ENCODE results near the gene ARTN. TPM values are rescaled to one million over a fixed set of nuclear protein-coding genes. Genes with fewer than 3 reads are reported as not detected.

Gene ARTN
- total RNA-seq, 2 donors from 2014 or later, result 4.1 to 5.4 TPM

DNA sequence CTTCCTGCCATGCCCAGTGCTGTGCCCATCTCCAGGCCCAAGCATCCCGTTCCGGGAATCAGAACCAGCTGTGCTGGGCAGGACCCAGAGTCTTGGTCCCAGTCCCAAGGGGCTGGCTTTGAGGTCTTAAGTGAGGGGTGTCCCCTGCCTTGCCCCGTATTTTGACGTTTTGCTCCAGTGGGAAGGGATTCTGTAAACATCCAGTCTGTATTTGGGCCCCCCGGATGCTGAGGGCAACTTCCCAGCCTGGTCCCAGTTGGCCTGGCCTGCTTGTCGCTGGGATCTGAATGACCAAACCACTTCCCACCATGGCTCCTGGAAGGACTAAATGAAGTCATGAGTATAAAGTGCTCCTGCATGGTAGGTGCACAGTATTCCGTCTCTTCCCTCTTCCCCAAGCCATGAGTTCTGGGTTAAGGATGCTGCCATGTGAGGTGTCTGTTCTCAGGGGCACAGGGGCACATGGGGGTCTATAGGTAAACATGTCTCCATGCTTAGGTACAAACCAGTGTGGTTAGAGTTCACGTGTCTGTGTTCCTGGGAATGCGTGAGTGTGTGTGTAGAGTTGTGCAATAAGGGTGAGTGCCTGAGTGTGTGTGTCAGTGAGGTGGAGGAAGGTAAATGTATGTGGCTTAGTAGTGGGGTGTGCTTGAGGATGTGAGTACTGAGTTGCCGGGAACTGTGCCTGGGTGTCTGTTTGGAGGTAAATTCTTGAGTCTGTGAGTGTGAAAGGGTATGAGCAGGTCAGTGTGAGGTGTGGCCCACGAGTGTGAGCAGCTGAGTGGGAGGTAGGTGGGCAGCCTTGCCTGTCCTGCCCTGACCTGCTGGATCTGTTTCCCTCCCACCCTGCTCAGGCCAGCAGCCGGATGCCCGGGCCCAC lies 46.9 kb downstream of the ARTN start:
- Histone ChIP-seq H3K27ac (peak overlapping the region in 1 of 2 donors; percentile 50), H3K27me3 (replicated peaks; ENCODE audit: insufficient read depth) (no peaks in the 10 kb centered on the region), H3K4me1 (replicated peaks) (peaks cover 30% of the 10 kb centered on the region), H3K4me3 (peak overlapping the region; percentile 65 to 68), H3K9me3 (no peaks in the 10 kb centered on the region), H3K36me3 (peaks cover 0 to 9% of the 10 kb centered on the region in 2 donors)
- WGBS, result 57% methylated on average over 13 of the region's 13 CpGs
- intact Hi-C loops (cut with DNase I), result no loop called here
- TF ChIP-seq POLR2A (IDR thresholded peaks at IDR 0.05), result no peak
- no peak for TF ChIP-seq POLR2AphosphoS5 (IDR thresholded peaks at IDR 0.05)
- TF ChIP-seq, protein P1, sequence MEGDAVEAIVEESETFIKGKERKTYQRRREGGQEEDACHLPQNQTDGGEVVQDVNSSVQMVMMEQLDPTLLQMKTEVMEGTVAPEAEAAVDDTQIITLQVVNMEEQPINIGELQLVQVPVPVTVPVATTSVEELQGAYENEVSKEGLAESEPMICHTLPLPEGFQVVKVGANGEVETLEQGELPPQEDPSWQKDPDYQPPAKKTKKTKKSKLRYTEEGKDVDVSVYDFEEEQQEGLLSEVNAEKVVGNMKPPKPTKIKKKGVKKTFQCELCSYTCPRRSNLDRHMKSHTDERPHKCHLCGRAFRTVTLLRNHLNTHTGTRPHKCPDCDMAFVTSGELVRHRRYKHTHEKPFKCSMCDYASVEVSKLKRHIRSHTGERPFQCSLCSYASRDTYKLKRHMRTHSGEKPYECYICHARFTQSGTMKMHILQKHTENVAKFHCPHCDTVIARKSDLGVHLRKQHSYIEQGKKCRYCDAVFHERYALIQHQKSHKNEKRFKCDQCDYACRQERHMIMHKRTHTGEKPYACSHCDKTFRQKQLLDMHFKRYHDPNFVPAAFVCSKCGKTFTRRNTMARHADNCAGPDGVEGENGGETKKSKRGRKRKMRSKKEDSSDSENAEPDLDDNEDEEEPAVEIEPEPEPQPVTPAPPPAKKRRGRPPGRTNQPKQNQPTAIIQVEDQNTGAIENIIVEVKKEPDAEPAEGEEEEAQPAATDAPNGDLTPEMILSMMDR (IDR thresholded peaks at IDR 0.05), result no peak
- DNase-seq (ENCODE audit: low spot score), result no peak

DNA sequence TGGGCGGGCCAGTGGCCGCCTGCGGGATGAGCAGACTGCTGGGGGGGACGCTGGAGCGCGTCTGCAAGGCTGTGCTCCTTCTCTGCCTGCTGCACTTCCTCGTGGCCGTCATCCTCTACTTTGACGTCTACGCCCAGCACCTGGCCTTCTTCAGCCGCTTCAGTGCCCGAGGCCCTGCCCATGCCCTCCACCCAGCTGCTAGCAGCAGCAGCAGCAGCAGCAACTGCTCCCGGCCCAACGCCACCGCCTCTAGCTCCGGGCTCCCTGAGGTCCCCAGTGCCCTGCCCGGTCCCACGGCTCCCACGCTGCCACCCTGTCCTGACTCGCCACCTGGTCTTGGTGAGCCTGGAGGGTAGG lies 47.5 kb downstream of the ARTN start:
- Histone ChIP-seq H3K27me3 (replicated peaks; ENCODE audit: insufficient read depth) (no peaks in the 10 kb centered on the region), H3K4me1 (replicated peaks) (peaks cover 24% of the 10 kb centered on the region), H3K36me3 (peaks cover 0 to 9% of the 10 kb centered on the region in 2 donors), H3K27ac (no peak overlapping the region), H3K9me3 (no peaks in the 10 kb centered on the region), H3K4me3 (no peak overlapping the region)
- intact Hi-C loops (cut with DNase I), result no loop called here
- TF ChIP-seq POLR2AphosphoS5 (IDR thresholded peaks at IDR 0.05) (no peak), POLR2A (IDR thresholded peaks at IDR 0.05) (no peak)
- TF ChIP-seq, protein P1 (IDR thresholded peaks at IDR 0.05), result no peak
- 69% methylated on average over 20 of the region's 20 CpGs for WGBS
- no peak for DNase-seq (ENCODE audit: low spot score)

DNA sequence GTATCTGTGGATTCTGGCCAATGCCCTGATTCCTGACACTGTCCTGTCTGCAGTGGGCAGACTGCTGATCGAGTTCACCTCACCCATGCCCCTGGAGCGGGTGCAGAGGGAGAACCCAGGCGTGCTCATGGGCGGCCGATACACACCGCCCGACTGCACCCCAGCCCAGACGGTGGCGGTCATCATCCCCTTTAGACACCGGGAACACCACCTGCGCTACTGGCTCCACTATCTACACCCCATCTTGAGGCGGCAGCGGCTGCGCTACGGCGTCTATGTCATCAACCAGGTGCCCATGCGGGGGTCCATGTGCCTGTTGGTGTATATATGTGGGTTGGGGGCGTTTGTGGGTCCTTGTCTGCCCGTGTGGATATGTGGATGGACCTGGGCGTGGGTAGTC lies 48.0 kb downstream of the ARTN start:
- 94% methylated on average over 20 of the region's 20 CpGs for WGBS
- intact Hi-C loops (cut with DNase I), result no loop called here
- no peak for DNase-seq (ENCODE audit: low spot score)
- Histone ChIP-seq H3K4me3 (no peak overlapping the region), H3K9me3 (no peaks in the 10 kb centered on the region), H3K27me3 (replicated peaks; ENCODE audit: insufficient read depth) (no peaks in the 10 kb centered on the region), H3K27ac (no peak overlapping the region), H3K36me3 (peaks cover 0 to 8% of the 10 kb centered on the region in 2 donors), H3K4me1 (replicated peaks) (peaks cover 19% of the 10 kb centered on the region)
- no peak for TF ChIP-seq POLR2AphosphoS5 (IDR thresholded peaks at IDR 0.05)
- TF ChIP-seq POLR2A (IDR thresholded peaks at IDR 0.05), result no peak
- TF ChIP-seq, protein P1 (IDR thresholded peaks at IDR 0.05), result no peak

DNA sequence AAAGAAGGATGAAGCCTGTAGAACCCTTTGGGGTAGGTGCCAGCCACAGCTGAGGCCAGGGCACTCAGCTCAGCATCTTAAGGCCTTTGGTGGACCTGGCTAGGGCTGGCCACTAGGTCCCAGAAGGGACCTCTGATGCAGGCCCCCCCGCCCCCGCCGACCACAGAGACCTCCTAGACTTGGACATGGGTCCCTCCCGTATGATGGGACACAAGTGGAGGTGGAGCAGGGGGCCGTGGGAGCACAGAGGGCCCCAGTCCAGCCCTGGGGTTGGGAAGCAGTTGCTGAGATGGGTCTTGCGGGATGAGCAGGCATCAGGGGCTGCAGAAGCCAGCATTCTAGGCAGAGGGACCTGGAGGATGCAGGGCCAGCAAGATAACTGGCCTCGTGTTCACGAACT lies 48.6 kb downstream of the ARTN start:
- TF ChIP-seq POLR2A (IDR thresholded peaks at IDR 0.05) (no peak), POLR2AphosphoS5 (IDR thresholded peaks at IDR 0.05) (no peak)
- TF ChIP-seq, protein P1 (IDR thresholded peaks at IDR 0.05), result no peak
- intact Hi-C loops (cut with DNase I), result no loop called here
- Histone ChIP-seq H3K27ac (no peak overlapping the region), H3K9me3 (no peaks in the 10 kb centered on the region), H3K4me1 (replicated peaks) (peaks cover 13% of the 10 kb centered on the region), H3K27me3 (replicated peaks; ENCODE audit: insufficient read depth) (no peaks in the 10 kb centered on the region), H3K4me3 (no peak overlapping the region), H3K36me3 (peaks cover 0 to 2% of the 10 kb centered on the region in 2 donors)
- WGBS, result 88% methylated on average over 8 of the region's 8 CpGs
- DNase-seq (ENCODE audit: low spot score), result no peak

DNA sequence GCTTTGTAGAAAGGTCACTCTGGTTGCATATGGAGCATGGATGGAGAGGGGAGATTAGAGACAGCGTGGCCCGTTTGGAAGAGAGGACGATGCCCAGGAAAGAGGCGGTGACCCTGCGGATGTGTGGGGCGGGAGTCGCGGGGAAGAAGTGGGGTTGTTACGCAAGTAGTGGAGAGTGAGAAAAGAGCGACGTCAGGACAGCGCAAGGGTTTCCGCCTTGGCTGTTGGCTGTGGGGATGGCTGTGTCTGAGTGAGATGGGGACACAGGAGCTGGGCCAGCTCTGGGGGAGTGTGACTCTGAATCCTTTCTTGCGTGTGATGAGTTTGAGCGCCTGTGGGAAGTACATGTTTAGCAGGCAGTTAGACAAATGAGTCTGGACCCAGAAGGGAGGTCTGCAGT lies 49.2 kb downstream of the ARTN start:
- Histone ChIP-seq H3K4me3 (no peak overlapping the region), H3K4me1 (replicated peaks) (peaks cover 13% of the 10 kb centered on the region), H3K9me3 (no peaks in the 10 kb centered on the region), H3K27me3 (replicated peaks; ENCODE audit: insufficient read depth) (no peaks in the 10 kb centered on the region), H3K27ac (no peak overlapping the region), H3K36me3 (no peaks in the 10 kb centered on the region)
- TF ChIP-seq, protein P1 (IDR thresholded peaks at IDR 0.05), result no peak
- TF ChIP-seq POLR2AphosphoS5 (IDR thresholded peaks at IDR 0.05) (no peak), POLR2A (IDR thresholded peaks at IDR 0.05) (no peak)
- intact Hi-C loops (cut with DNase I), result no loop called here
- DNase-seq (ENCODE audit: low spot score), result no peak
- WGBS, result 83% methylated on average over 15 of the region's 15 CpGs
